ENCODE data around the gene CARS2.
"Not testable (repeated sequence)": the region's sequence is repeated elsewhere in the genome, so short reads cannot be mapped to it uniquely, and the experiment has no call there.

CARS2 gene

DNA sequence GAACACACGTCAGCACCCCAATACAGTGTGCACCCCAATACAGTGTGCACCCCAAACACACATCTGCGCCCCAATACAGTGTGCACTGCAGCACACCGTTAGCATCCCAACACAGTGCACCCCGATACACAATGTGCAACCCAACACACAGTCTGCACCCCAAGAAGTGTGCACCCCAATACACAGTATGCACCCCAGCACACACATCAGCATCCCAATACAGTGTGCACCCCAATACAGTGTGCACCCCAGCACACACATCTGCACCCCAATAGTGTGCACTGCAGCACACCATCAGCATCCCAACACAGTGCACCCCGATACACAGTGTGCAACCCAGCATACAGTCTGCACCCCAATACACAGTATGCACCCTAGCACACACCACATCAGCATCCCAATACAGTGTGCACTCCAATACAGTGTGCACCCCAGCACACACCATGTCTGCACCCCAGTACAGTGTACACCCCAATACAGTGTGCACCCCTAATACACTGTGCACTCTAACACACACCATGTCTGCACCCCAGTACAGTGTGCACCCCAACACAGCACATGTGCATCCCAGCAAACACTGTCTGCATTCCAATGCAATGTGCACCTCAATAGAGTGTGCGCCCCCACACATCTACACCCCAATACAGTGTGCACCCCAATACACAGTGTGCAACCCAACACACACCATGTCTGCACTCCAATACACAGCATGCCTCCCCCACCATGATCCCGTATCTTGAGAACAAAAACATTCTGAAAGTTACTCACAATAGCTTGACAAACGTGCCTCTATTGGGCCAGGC is 855 bp upstream of the CARS2 start:
- DNase-seq: no peak

DNA sequence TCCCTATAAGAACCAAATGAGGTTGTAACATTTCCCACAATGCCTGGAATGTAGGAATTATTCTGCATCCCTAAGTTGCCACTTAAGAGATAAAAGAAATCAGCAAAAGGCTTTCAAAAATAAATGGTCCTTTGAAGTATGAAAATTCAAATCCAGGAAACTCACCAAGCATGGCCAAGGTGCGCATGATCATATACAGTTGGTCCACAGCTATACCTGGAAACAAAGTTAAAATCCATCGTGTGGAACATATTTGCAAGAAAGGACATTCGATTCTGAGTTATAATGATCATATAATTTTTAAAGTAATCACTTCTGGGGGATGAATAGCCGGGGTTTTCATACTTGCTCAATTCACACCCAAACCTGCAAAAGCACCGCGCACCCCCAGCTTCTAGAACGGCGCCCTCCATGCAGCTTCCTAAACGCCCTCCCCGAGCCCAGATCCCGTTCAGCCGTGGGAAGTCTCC is 525 bp downstream of the CARS2 start:
- DNase-seq: no peak

DNA sequence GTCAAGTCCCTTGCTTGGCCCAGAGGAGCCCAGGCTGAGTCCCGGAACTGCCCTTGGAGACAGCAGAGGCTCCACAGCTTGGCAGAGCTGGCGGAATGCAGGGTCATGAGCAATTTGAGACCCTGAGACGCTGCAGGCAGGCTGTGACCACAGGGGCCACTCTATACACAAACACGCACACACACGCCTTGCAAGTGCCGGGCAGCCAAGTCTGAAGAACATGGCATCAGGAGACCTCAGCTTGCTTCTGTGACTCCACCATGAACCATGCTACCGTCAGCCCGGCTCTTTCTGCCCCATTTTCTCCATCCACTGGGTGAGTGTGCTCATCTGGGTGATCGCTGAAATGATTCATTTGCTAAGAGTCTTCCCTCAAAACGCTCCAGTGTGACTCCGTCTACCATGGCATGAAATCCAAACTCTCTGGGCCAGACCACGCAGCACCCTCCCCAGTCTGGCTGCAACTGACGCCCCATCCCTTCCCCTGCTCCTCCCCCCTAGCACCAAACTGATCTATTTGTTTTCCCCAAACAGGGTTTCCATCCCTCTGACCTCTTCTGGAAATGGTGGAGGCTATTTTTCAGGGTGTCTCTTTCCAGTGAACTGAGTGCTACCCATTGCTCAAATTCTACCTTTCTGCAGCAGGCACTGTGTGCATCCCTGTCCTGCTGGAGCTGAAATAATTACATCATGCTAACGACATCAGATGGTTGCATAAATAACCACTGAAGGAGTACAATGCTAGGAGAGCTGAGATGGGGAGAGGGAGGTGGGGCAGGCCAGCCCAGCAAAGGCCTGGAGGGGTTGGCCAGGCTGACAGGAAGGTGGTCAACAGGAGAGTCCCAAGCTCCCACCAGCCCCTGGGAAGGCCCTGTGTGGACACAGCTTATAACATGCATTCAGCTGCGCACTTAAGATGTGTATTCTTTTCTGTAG is 3.1 kb downstream of the CARS2 start:
- no peak for DNase-seq

DNA sequence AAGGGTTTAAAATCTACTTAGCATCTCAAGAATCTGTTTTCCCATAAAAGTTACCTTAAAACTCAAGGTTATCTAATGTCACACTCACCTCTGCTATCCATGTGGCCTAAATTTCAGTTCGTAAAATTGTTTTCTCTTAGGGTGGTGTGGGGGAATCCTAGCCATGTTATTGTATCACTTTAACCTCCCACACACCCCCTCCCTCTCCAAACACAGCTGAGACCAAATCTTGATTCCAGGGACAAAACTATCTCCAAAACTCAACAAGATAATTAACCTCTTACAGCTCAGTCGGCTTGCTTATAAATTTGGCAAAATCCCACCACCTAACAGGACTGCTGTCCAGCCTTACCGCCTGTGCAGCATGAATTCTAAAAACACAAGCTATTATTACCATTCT is 3.8 kb downstream of the CARS2 start:
- DNase-seq: no peak

- not testable (repeated sequence) for DNase-seq
These were observed 4.9 kb downstream of the CARS2 start for GRCh38 chr13:110701061-110701460.

DNA sequence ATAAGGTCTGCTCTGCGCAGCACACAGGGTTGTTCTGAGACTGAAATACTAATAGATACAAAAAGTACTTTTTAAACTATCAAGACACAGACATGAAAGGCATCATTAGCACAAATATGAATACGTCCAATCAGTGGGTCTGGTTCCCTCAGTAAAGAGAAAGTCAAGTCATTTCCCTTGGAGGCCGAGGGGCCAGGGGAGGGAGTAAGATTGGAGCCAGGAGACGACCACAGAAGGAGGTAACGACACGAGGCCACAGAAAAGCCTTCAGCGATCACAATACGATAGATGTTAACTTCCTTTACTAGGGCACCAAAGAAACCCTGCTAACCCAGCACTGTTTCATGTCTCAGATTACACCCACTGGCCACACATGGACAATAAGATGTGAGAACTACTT is 5.3 kb downstream of the CARS2 start:
- no peak for DNase-seq

DNA sequence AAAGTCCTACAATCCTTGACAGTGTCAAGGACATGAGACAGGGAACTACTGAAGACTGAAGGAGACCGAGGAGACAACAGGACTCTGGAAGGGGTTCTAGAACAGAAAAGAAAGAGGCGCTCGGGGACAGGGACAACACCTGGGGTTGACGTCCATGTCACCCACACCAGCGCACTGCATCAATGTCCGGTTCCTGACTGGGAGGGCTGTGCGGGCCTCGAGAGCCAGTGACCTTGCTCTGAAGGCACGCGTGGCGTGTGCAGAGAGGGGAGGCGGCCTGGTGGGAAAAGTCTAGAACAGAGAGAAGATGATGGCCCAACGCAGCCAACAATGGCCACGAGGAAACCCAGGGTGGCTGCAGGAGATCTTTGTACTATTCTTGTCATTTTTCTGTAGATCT is 5.7 kb downstream of the CARS2 start:
- no peak for DNase-seq

DNA sequence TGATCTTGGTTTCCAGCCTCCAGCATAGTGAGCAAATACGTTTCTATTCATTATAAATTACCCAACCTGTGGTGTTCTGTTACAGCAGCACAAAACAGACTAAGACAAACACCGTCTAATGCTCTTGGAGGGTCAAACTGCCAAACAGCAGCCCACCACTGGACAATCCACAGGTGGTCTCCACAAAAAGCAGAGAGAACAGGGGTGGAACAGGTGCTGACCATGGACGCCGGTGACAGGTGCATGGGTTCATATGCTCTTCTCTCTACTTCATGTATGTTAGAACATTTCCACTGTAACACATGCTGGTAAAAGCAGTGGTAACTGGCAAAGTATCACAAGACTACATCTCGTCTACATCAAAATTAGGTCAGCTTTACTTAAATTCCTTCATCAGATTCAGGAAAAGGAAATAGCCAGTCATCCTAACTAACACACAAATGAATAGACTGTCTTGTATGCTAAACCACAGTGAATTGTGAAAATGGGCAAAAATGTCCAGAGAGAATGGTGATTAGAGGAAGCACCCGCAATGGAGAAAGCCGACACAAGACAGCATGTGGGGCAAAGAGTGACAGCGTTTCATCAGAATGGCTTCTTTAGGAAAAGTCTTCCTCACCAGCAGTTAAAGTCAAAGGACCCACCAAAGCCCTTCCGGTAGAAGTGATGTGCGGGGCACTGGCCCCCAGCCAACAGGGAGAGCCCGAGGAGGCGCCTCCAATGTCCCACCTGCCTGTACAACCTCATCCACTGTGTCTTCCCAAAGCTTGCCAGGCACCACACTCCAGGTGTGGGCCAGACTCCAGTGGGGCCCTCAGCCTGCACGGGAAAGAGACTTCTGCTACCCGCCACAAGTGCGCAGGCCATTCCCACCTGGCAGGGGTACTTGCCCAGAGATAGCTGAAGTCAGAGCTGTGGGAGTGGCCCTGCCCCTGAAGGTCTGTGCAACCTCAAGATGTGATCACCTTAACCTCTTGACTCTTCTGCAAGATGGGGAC is 6.5 kb downstream of the CARS2 start:
- DNase-seq: no peak

GRCh38 chr13:110698689-110699088 is 7.2 kb downstream of the CARS2 start:
- no peak for DNase-seq

- DNase-seq: no peak
These were observed 8.1 kb downstream of the CARS2 start for GRCh38 chr13:110697842-110698241.

DNA sequence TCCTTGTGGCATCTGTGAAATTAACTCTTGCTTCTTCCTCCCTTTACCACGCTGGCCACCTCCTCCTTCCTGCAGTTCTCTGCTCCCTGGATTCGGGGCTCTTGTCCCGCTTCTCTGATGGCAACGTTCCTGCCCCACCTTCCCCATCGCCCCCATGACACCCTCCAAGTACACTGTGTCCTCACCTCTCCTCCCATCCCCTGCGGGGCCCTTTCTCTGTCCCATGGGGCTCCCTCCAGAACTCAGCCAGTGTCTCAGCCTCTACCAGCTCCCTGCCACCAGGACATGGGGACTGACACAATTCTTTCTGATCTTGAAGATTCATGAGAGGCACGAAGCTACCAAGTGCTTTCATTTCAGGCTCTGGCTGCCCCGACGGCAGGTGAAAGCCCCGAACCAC is 9.1 kb downstream of the CARS2 start:
- DNase-seq: no peak

- DNase-seq: not testable (repeated sequence)
These were observed 10.1 kb downstream of the CARS2 start for GRCh38 chr13:110695774-110696173.

GRCh38 chr13:110690516-110690915 is 15.4 kb downstream of the CARS2 start:
- no peak for DNase-seq

DNA sequence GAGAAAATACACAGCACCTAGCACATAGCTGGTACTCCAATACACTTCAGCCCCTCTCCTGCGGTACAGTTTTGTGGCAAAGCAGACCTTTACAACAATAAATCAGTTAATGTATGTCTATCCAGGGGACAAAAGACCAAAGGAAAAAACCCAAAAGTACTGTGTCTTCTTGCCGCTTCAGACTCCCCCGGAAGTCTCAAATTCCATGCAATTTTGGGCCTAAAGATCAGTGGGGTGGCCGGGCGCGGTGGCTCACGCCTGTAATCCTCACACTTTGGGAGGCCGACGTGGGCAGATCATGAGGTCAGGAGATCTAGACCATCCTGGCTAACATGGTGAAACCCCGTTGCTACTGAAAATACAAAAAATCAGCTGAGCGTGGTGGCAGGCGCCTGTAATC is 16.2 kb downstream of the CARS2 start:
- no peak for DNase-seq

- DNase-seq: no peak
These were observed 16.9 kb downstream of the CARS2 start for GRCh38 chr13:110689041-110689440.

DNA sequence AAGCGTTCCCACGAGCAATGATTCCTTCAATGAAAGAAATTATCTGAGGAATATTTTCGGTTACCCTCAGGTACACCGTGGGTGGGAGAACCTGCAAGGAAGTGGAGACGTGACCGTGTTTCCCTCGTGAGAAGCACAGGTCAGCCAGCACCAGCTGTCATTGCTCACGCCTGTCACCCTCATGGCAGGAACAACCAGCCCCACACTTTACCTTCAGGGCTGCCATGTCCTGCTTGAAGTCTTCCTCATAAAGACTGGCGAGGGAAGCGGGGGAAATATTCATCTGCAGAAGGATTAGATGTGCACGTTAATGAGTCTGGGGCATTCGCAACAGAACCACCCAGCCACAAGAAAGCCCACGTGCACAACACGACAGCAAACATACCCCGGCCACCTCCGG is 18.2 kb downstream of the CARS2 start:
- no peak for DNase-seq

- no peak for DNase-seq
These were observed 20.5 kb downstream of the CARS2 start for GRCh38 chr13:110685305-110686020.

DNA sequence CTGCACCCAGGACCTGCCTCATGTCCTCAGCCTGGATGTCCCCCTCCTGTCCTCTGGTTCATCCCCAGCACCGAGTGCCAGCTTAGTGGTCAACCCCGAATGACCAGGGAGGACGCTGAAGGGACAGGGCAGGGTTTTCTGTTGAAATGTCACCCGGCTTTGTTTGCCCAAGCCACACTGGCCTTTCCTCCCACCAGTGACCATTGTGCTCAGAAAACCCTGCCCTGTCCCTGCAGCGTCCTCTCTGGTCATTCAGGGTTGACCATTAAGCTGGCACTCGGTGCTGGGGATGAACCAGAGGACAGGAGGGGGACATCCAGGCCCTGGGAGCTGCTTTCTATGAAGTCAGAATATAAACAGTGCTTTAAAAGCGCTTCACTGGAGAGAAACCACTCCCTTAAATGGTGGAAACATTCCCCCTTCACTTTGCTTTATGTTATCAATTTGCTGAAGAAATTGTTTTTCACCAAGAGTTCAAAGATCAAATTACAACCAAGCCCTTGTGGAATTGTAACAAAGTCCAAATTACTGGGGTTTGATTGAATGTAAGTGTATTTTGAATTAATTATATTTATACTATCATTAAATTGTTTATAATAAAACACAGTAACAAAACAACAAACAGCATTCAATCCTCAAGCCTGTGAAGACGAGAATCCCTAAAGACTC is 21.4 kb downstream of the CARS2 start:
- DNase-seq: no peak

DNA sequence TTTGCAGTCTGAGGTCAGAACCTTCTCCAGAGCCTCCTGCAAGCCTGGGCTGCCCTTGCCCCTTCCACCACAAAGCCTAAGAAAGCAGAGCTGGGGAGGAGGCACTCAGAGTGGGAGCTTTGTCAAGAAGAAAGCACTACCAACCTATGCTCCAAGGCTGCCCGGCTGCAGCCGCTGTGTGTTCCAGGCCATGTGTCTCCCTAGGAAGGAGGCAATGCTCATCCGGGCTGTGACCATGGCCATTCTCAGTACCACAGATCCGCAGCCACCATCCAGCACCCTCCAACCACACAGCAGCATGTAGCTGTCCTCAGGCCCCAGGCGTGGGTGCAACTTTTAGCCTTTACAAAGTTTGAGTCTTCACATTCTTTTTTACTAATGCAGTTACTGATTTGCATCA is 22.0 kb downstream of the CARS2 start:
- DNase-seq: no peak

DNA sequence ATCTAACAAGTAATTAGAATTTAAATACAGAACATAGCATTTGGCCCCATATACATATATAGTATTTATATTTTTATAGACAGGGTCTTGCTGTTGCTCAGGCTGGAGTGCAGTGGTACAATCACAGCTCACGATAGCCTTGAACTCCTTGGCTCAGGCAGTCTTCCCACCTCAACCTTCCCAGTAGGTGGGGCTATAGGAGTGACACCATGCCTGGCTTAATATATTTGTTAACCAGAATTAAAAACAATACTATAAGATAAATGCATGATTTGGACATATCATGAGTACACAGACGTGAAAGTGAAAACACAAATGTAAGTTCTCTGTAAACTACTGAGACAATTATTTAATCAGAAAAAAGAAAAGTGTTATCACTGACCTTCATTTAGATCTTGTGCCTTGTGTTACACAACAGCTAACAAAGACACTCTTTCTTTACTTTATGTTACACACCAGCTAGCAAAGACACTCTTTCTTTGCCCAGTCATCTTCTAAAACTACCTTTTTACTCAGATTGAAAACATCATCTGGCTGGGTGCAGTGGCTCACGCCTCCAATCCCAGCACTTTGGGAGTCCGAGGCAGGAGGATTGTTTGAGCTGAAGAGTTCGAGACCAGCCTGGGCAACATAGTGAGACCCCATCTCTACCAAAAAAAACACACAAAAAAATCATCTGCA is 22.6 kb downstream of the CARS2 start:
- peak; percentile 9 for DNase-seq

- no peak for DNase-seq
These were observed 23.2 kb downstream of the CARS2 start for GRCh38 chr13:110682746-110683145.
